B cell (primary cell): ENCODE data around the gene NELL2. TPM values are rescaled to one million over a fixed set of nuclear protein-coding genes. Genes with fewer than 3 reads are reported as not detected.

Source experiments
- ATAC-seq: fragments of 200-7000 bp; cut with Tn5 transposase; one replicate; pipeline ENCODE4 v1.10.0; 2021; ENCODE audit warnings: low read depth, mild to moderate bottlenecking, moderate number of reproducible peaks, moderate library complexity
- CTCF ChIA-PET: fragments of 350-600 bp; sonication (Branson Sonifier 250); formaldehyde crosslinking; loops from one replicate; lab custom pipeline; 2021; ENCODE audit warnings: antibody characterized with exemption, inconsistent platforms; lab: Charles Lee
- POLR2A ChIA-PET: fragments of 350-600 bp; sonication (Branson Sonifier 250); formaldehyde crosslinking; loops from one replicate; lab custom pipeline; 2021; ENCODE audit warnings: antibody characterized with exemption; lab: Charles Lee
- DNase-seq: peaks from one replicate; pipeline ENCODE4 v3.0.0; 2013
- H2AFZ ChIP-seq: 2 replicates; pipeline ENCODE4 v1.6.1; 2012; ENCODE audit warnings: mild to moderate bottlenecking, low read depth, low read length; ENCODE audit not compliant: insufficient read depth, poor library complexity, severe bottlenecking
- H3K27ac ChIP-seq, 2 donors: 1 replicate in 1 of 2; 2 replicates in 1 of 2; pipeline ENCODE4 v1.5.1; 2012 to 2013; ENCODE audit warnings: low read length in 2 of 2, mild to moderate bottlenecking in 2 of 2, moderate library complexity in 1 of 2
- H3K27me3 ChIP-seq, 4 experiments: fragments of 200-600 bp in 1 of 4; sonication (generic) in 1 of 4; replicated peaks in 1 of 4; 1 replicate in 2 of 4; 2 replicates in 2 of 4; pipeline versions ENCODE4 v1.6.1 to v1.7.0; 2013 to 2016; ENCODE audit warnings: low read length in 3 of 4, mild to moderate bottlenecking in 2 of 4, mixed read lengths in 1 of 4, moderate library complexity in 1 of 4; ENCODE audit not compliant: insufficient read depth in 4 of 4, control insufficient read depth in 3 of 4; ENCODE audit errors: control extremely low read depth in 1 of 4
- H3K36me3 ChIP-seq, 2 experiments: replicated peaks in 1 of 2; 1 replicate in 1 of 2; 2 replicates in 1 of 2; pipeline versions ENCODE4 v1.6.1 to v1.7.1; 2013; ENCODE audit warnings: low read length in 1 of 2; ENCODE audit not compliant: insufficient read depth in 2 of 2, control insufficient read depth in 1 of 2; ENCODE audit errors: control extremely low read depth in 1 of 2, extremely low read depth in 1 of 2
- H3K4me1 ChIP-seq, 2 donors: fragments of 200-600 bp in 1 of 2; sonication (generic) in 1 of 2; 1 replicate in 1 of 2; 2 replicates in 1 of 2; pipeline versions ENCODE4 v1.5.1 to v1.6.1; 2013 to 2017; ENCODE audit warnings: low read length in 2 of 2; ENCODE audit not compliant: control insufficient read depth in 2 of 2, insufficient read depth in 2 of 2
- H3K4me2 ChIP-seq: replicated peaks from 2 replicates; pipeline ENCODE3; 2012; ENCODE audit warnings: mild to moderate bottlenecking, low read depth, low read length; ENCODE audit not compliant: poor library complexity, severe bottlenecking
- H3K4me3 ChIP-seq, 5 experiments: fragments of 200-600 bp in 1 of 5; sonication (generic) in 1 of 5; 1 replicate in 3 of 5; 2 replicates in 2 of 5; pipeline versions ENCODE4 v1.5.1 to v1.7.0; 2011 to 2016; ENCODE audit warnings: low read length in 4 of 5, mild to moderate bottlenecking in 4 of 5, low read depth in 2 of 5, control low read depth in 1 of 5, moderate library complexity in 1 of 5; ENCODE audit not compliant: insufficient read depth in 1 of 5; ENCODE audit errors: control extremely low read depth in 1 of 5, extremely low read depth in 1 of 5
- H3K79me2 ChIP-seq: fragments of 200-600 bp; sonication (generic); one replicate; pipeline ENCODE4 v1.6.0; 2016; ENCODE audit warnings: low read length; ENCODE audit not compliant: control insufficient read depth, insufficient read depth
- H3K9ac ChIP-seq: fragments of 200-600 bp; sonication (generic); 2 replicates; pipeline ENCODE4 v1.6.1; 2017; ENCODE audit warnings: mild to moderate bottlenecking, low read length, moderate library complexity
- H3K9me3 ChIP-seq, 3 donors: one replicate each; pipeline versions ENCODE4 v1.6.1 to v1.7.1; 2013; ENCODE audit warnings: low read length in 2 of 3; ENCODE audit not compliant: control insufficient read depth in 2 of 3, insufficient read depth in 1 of 3; ENCODE audit errors: control extremely low read depth in 1 of 3
- H4K20me1 ChIP-seq: 2 replicates; pipeline ENCODE4 v1.6.0; 2012; ENCODE audit warnings: mild to moderate bottlenecking, low read length; ENCODE audit not compliant: insufficient read depth, control insufficient read depth, poor library complexity, severe bottlenecking
- H3K27ac Mint-ChIP-seq: one replicate; pipeline ENCODE4 v1.8.0; 2021; ENCODE audit warnings: mixed read lengths
- H3K27me3 Mint-ChIP-seq: one replicate; pipeline ENCODE4 v1.8.0; 2021; ENCODE audit warnings: mixed read lengths
- H3K4me1 Mint-ChIP-seq: one replicate; pipeline ENCODE4 v1.8.0; 2021; ENCODE audit warnings: mixed read lengths
- H3K4me3 Mint-ChIP-seq: one replicate; pipeline ENCODE4 v1.8.0; 2021; ENCODE audit warnings: mixed read lengths
- H3K9me3 Mint-ChIP-seq: one replicate; pipeline ENCODE4 v1.8.0; 2022; ENCODE audit warnings: mixed read lengths; ENCODE audit not compliant: insufficient read depth
- CTCF ChIP-seq: fragments of 200-600 bp; IDR thresholded peaks from one replicate; pipeline ENCODE4 v1.8.0; 2022; ENCODE audit warnings: antibody characterized with exemption, mild to moderate bottlenecking
- EZH2 ChIP-seq: IDR thresholded peaks from 2 replicates; pipeline ENCODE4 v1.6.1; 2012; ENCODE audit warnings: borderline replicate concordance, low read depth, mild to moderate bottlenecking, moderate library complexity, low read length; ENCODE audit not compliant: insufficient read depth, poor library complexity, severe bottlenecking
- WGBS: methylation state at CpG from one replicate; pipeline ENCODE4 v1.1.5; 2013; ENCODE audit warnings: missing lambda C conversion rate; ENCODE audit not compliant: insufficient coverage; 5-methylcytosine and 5-hydroxymethylcytosine counted together
- intact Hi-C: fragments of 100-400 bp; cut with micrococcal nuclease; formaldehyde crosslinking; loops from one replicate; pipeline ENCODE4 v1.10.0; 2022
- polyA plus RNA-seq: library from polyadenylated mRNA; depleted of rRNA; stranded (reverse); fragments of >200 nt; gene quantifications from 2 replicates; pipeline ENCODE4 v1.2.3, GENCODE V29; 2012
- total RNA-seq, 2 donors: library from RNA; stranded (reverse); fragments of 120-200 nt in 1 of 2; gene quantifications; 1 replicate in 1 of 2; 2 replicates in 1 of 2; pipeline versions ENCODE4 v1.2.3 to v1.2.4, GENCODE V29; 2013 to 2022

Gene NELL2
- total and polyA plus RNA-seq, 2 donors (not counting 1 experiment from before 2014, with no cell fraction given) = 0.22 TPM; not detected in 1

GRCh38 chr12:44523828-44524227 is 352.3 kb downstream of the NELL2 start:
- Mint-ChIP-seq H3K4me1 (no peaks in the 10 kb centered on the region), H3K9me3 (no peaks in the 10 kb centered on the region), H3K27me3 (no peaks in the 10 kb centered on the region), H3K27ac (no peak overlapping the region), H3K4me3 (no peak overlapping the region)
- H3K9ac ChIP-seq = no peak overlapping the region
- no peak for ATAC-seq
- no peak for TF ChIP-seq CTCF
- TF ChIP-seq EZH2 = no peak
- no peak for DNase-seq
- WGBS = 83% methylated on average over 2 of the region's 2 CpGs
- no peak overlapping the region for H2AFZ ChIP-seq
- intact Hi-C loops = no loop called here
- H3K4me2 ChIP-seq = no peak overlapping the region
- ChIA-PET POLR2A (no interaction called here), CTCF (no interaction called here)
- no peak overlapping the region for H3K27ac ChIP-seq
- H3K9me3 ChIP-seq = no peaks in the 10 kb centered on the region
- no peaks in the 10 kb centered on the region for H3K27me3 ChIP-seq
- H3K36me3 ChIP-seq = no peaks in the 10 kb centered on the region
- no peak overlapping the region for H3K4me3 ChIP-seq
- no peaks in the 10 kb centered on the region for H4K20me1 ChIP-seq
- no peaks in the 10 kb centered on the region for H3K4me1 ChIP-seq
- no peaks in the 10 kb centered on the region for H3K79me2 ChIP-seq

- no peak overlapping the region for H3K27ac Mint-ChIP-seq
- ChIA-PET POLR2A (no interaction called here), CTCF (no interaction called here)
- Histone ChIP-seq H3K4me1 (no peaks in the 10 kb centered on the region), H3K27ac (no peak overlapping the region), H3K9ac (no peak overlapping the region), H2AFZ (no peak overlapping the region), H4K20me1 (no peaks in the 10 kb centered on the region), H3K9me3 (no peaks in the 10 kb centered on the region), H3K4me3 (no peak overlapping the region), H3K27me3 (no peaks in the 10 kb centered on the region), H3K79me2 (no peaks in the 10 kb centered on the region), H3K4me2 (no peak overlapping the region), H3K36me3 (no peaks in the 10 kb centered on the region)
- H3K27me3 Mint-ChIP-seq = no peaks in the 10 kb centered on the region
- TF ChIP-seq CTCF (no peak), EZH2 (no peak)
- no peaks in the 10 kb centered on the region for H3K4me1 Mint-ChIP-seq
- DNase-seq = no peak
- H3K9me3 Mint-ChIP-seq = no peaks in the 10 kb centered on the region
- no peak overlapping the region for H3K4me3 Mint-ChIP-seq
- intact Hi-C loops = no loop called here
- WGBS = 80% methylated on average over 1 of the region's 3 CpGs
- no peak for ATAC-seq
Observed at GRCh38 chr12:44521702-44522101, 354.4 kb downstream of the NELL2 start.
